Activated CD8-positive, alpha-beta memory T cell treated with anti-CD3 and anti-CD28 coated beads, Interleukin-2, amount 50 U/mL, for 4 hours (primary cell): ENCODE data around the gene BTN3A1.
"Not testable (repeated sequence)": the region's sequence is repeated elsewhere in the genome, so short reads cannot be mapped to it uniquely, and the experiment has no call there.

ENCODE experiments used
- DNase-seq: peaks from one replicate; pipeline ENCODE4 v3.0.0-alpha.2; 2020

BTN3A1 gene

DNA sequence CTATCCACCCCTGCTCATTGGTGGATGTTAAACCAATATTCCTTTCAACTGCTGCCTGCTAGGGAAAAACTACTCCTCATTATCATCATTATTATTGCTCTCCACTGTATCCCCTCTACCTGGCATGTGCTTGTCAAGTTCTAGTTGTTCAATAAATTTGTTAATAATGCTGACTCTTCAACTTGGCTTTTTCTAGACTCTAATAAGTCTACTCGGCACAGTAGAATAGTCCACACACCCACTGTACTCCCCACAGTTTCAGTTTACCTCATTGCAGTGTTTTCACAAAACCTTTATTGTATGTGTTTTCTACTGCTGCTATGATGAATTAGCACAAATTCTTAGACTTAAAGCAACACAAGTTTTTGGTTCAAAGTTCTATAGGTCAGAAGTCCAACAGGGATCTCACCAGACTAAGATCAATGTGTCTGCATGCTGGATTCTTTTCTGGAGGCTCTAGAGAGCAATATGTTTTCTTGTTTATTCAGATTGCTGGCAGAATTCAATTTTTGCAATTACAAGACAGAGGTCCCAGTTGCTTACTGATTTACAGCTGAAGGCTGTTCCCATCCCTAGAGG is 13.1 kb downstream of the BTN3A1 start:
- DNase-seq, result no peak

DNA sequence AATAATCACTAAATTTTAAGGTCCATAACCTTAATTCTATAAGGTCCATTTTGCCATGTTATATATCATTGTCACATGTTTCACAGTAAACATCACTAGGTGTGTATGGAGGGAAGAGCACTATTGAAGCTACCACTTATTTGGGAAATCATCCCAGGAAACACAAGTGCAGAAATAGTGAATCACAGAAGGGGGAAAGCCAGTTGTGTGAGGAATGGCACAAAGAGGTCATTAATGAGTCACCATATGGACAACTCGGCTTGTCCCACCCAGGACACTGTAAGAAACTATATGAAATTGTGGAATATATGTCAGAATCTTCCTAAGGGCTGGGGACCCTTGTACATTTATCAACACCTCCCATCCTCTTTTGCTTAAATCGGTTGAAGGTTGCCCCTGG is 13.7 kb downstream of the BTN3A1 start:
- no peak for DNase-seq

DNA sequence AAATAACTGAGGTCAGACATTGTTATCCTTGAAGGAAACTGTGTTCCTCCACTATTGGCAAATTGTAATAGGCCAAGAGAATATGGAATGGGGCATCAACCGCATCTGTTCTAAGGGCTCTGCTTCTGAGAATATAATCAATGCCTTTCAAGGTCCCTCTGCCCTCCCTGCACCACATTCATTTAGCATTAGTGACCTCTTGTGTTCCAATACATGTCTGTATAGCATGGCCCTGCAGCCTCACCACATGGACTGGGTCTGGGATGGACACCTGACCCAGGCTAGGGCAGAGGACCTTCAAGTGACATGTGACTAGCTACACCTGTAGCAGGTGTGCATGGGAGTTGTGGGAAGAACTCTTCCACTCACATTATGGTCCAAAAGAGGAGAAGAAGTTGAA is 14.2 kb downstream of the BTN3A1 start:
- no peak for DNase-seq

DNA sequence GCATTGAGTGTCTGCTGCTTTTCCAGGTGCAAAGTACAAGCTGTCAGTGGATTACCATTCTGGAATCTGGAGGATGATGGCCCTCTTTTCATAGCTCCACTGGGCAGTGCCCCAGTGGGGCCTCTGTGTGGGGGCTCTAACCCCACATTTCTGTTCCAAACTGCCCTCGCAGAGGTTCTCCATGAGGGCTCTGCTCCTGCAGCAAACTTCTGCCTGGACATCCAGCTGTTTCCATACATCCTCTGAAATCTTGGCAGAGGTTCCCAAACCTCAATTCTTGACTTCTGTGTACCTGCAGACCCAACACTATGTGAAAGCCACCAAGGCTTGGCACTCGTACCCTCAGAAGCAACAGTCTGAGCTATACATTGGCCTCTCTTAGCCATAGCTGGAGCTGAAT is 16.0 kb downstream of the BTN3A1 start:
- DNase-seq, result not testable (repeated sequence)

DNA sequence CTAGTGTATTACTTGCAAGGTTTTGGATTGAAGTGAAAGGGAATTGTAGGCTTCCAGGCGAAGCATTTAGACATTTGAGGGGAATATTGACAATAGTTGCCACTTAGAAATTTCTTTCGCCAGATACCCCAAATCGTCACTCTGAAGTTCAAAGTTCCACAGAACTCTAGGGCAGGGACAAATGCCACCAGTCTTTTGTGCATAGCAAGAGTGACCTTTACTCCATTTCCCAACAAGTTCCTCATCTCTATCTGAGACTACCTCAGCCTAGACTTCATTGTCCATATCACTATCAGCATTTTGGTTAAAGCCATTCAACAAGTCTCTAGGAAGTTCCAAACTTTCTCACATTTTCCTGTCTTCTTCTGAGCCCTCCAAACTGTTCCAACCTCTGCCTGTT is 16.7 kb downstream of the BTN3A1 start:
- DNase-seq, result not testable (repeated sequence)

DNA sequence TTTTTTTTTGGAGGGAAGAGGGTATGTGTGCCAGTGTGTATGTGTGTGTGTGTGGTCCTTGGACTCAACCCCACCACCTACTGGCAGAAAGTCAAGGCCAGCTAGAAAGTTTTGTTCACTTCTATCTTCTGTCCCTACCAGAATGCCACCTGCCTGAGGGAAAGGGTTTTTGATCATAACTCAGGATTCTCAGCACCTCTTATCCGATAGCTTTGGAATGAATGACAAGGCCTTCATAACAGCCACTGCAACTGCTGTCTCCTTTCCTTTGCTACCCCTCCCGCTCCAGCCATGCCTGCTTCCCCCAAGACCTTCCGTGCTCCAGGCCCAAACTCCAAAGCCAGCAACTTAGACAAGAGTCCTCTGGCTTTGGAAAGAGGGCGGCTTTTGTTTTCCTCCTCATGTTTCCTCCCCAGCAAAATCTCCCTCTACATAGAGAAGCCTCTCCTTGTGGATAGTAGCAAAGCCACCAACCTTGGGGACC is 18.7 kb downstream of the BTN3A1 start:
- DNase-seq, result peak; percentile 21

DNA sequence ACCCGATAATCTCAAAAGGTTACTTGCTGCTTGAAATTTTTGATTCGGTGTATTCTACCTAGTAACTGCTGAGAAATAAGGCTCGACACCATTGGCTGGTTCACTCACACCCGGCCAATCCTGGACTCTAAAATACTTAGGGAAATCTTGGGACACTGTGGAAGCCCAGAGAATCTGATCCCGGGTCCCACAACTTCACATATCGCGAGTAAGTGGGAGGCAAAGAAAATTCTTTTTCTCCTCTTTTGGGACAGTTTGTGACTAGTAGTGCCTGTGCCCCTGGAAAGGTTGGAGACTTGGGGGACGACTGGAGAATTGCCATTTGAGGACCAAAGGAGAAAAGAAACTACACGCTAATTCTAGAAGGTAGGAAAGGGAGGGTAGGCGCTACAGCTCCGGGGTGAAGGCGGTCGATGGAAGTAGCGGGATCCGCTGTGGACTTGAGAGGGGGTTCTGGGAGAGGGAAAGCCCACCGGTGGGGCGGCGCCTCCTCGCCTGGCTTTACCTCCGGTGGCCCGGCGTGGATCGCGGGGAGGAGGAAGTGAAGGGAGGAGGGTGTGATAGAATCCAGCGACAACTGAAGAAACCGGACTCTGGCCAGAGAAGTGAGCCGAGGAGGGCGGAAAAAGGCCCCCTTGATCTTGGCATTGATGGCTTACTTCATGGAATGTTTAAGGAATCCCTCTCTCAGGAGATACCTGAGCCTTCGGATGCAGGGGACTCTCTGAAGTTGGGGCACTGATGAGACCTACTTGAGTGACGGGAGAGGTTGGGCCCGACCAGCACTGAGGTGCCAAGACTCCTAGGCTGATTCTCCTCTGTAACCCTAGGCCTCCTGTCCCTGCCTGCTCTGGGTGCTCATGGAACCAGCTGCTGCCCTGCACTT is 19.4 kb downstream of the BTN3A1 start:
- DNase-seq, result peak; percentile 26

DNA sequence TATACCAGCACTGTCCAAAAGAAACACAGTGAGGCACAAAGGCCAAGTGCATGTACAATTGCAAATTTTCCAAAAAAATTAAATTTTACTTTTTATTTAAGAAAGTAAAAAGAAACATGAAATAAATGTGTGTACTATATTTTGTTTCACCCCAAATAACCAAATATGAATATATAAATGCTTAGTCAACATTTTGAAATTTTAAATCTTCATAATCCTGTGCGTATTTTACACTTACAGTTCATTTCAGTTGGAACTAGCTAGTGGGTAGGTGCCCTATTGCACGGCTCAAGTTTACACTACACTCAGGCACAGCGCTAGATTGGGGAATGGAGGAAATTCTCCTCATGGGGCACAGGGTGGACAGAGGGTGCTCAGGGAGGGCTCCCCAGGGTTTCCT is 20.3 kb downstream of the BTN3A1 start:
- DNase-seq, result no peak

DNA sequence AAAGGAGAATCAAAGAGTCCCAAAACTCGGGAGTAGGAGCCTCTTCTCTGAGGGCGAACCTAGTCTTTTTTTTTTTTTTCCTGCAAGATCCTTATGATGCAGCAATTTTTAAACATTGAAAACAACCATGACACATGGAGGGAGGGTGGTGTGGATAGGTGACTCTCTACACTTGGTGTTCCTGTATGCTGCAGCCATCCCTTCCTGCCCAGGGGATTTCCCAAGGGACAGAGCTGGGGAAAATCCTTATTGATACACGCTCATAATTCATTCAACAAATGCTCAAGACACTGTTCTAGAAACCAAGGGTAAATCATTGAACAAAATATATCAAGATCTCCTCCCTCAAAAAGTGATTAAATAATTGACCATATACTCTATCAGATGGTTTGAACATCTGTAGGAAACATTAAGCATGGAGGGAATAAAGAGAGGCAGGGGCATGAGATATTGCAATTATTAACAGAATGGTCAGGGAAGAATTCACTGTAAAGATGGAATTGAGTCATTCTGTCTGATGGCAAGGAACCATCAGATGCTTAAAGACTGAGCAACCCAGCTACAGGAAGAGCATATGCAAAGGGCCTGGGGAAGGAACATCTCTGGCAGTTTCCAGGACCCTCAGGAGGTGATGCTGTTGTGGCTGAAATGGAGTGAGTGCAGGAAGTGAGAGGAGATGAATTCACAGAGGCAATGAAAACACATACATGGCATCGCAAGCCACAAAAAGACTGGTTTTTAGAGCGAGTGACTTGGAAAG is 24.8 kb downstream of the BTN3A1 start:
- no peak for DNase-seq

DNA sequence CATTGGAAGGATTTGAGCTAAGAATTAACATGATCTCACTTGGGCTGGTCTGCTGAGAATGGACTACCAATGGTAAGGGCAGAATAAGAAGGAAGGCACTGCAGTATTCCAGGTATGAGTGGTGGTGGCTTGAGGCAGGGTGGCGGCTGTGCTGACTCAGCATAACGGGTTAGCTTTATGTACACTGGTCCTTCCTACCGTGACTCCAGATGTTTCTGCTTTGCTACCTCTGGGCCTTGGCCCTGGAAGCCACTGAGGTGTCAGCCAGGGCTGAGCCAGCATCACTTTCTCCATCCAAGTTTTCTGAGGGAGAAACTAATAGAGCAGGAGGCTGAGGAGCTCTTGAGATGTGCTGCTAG is 25.4 kb downstream of the BTN3A1 start:
- DNase-seq, result no peak

DNA sequence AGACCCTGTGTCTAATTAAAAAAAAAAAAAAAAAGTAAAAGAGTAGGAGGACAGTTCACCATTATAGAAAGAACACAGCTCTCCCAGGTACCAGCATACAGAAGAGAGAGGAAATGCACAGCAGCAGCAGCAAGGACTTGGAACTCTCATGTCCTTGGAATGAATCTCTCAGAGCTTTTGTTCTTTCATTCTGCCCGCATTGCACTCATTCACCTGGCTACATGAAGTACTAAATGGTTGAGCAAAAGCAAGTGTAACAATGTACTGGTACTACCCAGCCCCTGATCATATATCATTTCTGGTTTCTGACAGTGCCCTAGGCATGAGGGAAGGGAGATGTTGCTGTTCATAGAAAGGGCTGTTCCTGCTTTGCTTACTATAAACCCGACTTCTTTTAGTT is 26.1 kb downstream of the BTN3A1 start:
- DNase-seq, result no peak

DNA sequence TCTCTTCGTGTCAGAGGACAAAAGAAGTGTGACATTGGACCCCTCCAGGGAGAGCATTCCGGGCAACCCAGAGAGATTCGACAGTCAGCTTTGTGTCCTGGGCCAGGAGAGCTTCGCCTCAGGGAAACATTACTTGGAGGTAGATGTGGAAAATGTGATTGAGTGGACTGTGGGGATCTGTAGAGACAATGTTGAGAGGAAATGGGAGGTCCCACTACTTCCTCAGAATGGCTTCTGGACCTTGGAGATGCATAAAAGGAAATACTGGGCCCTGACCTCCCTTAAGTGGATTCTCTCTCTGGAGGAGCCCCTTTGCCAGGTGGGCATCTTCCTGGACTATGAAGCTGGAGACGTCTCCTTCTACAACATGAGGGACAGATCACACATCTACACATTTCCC is 28.7 kb downstream of the BTN3A1 start:
- no peak for DNase-seq

DNA sequence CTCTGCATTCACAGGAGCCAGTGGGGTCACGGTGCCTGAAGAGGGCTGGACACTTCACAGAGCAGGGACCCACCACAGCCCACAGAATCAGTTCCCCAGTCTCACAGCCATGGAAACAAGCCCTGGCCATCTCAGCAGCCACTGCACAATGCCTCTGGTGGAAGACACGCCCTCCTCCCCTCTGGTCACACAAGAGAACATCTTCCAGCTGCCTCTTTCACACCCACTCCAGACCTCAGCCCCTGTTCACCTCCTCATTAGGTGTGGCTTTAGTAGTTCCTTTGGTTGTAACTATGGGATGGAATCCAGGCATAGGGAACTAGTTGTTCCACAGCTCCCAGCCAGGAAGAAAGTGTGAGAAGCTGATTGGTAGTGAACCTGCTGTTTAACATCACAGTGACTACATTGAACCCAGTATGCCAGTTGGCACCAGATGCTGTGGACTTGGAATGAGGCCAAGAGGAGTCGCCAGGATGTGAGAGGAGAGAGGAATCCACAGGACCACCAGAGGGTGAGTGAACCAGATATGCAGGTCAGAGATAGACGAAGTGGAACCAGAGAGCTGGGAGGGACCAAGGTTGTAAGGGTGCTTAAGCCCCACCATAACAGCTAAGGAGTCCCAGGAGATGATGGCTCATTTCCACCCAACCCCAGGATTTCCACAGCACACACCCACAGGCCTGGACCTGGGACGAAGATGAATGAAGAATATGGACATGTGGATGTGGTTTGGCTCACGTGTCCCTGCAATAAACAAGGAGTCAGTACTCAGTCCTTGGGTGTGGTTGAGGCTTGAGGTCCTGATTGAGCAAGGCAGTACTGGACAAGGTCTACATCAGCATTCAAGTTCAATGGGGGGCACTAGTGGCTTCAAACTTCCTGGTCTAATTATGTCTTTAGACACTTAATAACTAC is 29.4 kb downstream of the BTN3A1 start:
- no peak for DNase-seq

DNA sequence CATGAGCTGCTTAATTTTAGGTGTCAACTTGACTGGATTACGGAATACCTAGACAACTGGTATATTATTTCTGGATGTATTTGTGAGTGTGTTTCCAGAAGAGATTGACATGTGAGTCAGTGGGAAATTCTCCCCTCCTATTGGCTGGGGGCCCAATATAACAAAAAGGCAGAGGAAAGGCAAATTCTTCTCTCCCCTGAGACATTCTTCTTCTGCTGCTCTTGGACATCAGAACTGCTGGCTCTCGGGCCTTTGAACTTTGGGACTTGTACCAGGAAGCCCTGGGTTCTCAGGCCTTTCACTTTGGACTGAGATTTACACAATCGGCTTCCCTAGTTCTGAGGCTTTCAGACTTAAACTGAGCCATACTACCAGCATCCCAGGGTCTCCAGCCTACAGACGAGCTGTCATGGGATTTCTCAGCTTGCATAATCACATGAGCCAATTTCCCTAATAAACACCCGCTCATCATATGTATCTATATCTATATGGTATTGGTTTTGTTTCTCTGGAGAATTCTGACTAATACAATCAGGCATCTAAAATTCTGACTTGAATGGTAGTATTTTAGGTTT is 30.6 kb downstream of the BTN3A1 start:
- no peak for DNase-seq

DNA sequence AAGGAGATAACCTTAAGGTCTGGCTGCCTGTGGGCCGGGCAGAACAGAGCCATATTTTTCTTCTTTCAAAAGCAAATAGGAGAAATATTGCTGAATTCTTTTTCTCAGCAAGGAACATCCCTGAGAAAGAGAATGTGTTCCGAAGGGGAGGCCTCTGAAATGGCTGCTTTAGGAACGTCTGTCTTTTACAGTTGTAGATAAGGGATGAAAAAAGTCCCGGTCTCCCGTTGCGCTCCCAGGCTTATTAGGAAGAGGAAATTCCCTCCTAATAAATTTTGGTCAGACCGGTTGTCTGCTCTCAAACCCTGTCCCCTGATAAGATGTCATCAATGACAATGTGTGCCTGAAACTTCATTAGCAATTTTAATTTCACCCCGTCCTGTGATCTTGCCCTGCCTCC is 31.6 kb downstream of the BTN3A1 start:
- DNase-seq, result not testable (repeated sequence)

DNA sequence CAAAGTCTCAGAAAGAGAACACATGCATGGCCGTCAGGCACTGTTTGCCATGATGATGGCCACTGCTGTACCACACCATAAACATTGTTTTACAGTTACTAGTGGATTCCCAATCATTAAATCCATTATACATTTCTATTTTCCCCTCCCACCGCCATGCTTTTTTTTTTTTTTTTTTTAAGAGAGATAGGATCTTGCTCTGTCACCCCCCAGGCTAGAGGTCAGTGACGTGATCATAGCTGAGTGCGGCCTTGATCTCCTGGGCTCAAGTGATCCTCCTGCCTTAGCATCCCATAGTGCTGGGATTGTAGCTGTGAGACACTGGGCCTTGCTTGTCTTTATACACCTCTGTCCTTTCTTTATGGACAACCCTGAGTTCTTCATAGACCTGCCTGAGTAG is 33.9 kb downstream of the BTN3A1 start:
- DNase-seq, result no peak

DNA sequence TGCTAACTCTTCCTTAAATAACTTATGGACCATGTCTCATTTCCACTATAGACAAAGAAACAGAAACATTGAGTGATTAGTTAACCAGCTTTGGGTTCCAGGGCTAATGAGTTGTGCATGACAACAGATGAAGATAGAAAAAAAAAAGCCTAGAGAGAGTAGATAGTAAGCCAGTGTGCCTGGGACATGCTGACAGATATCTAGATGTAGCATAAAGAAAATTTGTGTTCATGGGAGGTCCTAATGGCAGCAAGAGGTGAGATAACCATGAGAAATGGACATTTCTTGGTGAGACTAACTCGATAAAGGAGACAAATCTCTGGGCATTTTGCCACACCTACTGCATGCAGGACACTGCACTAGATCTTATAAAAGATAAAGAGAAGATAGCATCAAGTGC is 35.5 kb downstream of the BTN3A1 start:
- no peak for DNase-seq

DNA sequence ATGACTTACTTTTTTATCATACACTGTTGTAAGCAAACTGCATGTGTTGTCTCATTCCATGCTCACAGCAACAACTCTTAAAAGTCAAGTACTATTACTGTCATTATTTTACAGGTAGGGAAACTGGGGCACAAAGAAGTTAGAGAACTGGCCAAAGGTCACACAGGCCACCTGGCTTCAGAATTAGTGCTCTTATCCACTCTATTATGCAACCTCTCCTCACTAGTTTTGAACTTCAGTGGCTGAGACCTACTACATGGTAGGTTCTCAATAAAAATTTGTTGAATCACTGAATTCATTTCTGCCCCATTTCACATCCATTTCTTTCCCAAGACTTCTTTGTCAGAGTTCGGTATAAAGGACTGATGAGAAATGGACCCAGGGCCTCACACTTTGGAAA is 35.9 kb downstream of the BTN3A1 start:
- no peak for DNase-seq

DNA sequence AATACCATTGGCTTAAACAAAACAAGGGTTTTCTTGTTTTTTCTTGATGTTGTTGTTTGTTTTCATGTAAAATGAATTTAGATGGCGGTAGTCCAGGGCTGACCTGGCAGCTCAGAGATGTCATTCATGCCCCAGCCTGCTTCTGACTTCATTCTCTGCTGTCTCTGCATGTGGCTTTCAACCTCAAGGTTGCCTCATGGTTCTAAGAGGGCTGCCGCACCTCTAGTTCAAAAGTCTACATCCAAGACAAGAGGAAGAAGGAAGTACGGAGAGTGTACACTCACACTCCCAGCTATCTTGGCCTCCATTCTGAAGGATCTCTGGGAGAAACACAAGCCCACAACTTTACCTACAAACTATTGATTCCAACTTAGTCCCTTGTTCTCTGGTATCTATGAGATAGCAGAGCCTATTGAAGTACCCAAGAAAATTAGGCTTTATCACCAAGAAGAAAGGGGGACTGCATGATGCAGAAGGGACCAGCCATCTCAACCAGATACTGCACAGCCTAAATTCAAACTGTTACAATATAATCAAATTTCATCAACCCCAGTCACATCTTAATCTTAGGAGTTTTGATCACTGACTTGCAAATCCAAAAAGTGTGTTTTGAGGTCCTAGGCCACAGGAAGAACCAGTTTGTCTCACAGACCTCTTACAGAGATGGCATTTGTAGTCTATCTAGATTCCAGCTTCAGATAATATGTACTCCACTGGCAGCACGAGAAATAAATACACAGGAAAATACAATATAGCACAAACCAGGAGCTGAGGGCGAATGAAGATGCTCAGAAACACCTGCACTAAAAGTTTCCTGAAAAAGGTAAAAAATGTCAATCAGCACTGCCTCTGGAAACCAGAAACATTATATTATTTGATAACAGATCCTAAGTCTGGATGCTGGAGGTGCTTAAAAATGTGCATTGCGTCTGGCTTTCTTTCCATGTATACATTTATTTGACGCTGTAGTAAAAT is 37.4 kb downstream of the BTN3A1 start:
- DNase-seq, result no peak

DNA sequence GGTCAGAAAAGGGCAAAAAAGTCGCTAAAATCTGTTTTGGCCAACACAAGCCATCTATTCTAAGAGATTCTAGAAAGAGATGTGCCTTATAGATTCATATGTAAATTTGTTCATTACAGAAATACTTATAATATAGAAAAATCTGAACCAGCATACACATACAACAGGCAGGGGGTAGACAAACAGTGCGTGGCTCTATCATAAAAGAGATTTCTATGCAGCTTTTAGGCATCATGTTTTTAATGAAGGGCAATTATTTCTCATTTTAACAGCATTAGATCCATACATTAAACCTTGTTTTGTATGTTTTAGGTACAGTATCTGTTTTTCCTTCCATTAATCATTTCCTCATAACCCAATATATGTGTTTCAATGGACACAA is 38.9 kb downstream of the BTN3A1 start:
- DNase-seq, result no peak

DNA sequence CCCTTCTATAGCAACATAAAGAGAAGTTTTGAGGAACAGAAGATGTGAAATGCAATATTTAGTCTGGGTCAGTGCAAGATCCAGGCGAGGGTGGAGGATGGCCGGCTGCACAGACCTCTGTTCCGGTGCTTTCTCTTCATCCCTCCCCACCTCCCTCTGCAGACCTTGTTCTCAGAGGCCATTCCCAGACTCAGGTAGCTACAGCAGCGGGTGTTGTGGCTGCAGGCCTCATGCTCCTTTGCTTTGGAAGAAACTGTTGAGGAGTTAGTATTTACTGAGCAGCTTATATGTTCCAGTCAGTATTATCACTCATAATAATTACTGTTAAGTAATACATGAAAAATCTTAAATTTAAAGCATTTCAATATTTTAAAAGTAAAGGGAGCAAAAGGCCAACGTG is 39.9 kb downstream of the BTN3A1 start:
- no peak for DNase-seq
